WERI-Rb-1 (cell line): Measurements from ENCODE around the gene TMPRSS13.

ENCODE experiments used
- DNase-seq: peaks from one replicate; pipeline ENCODE4 v3.0.0-alpha.2; 2020
- H3K27ac ChIP-seq: fragments of 250-450 bp; sonication (Bioruptor Pico); 2 replicates; pipeline ENCODE4 v1.5.1; 2020; ENCODE audit warnings: mild to moderate bottlenecking, moderate library complexity
- H3K27me3 ChIP-seq: fragments of 250-450 bp; sonication (Bioruptor Pico); 2 replicates; pipeline ENCODE4 v1.5.1; 2021; ENCODE audit warnings: mild to moderate bottlenecking, low read depth, moderate library complexity; ENCODE audit not compliant: insufficient read depth, severe bottlenecking
- H3K36me3 ChIP-seq: fragments of 250-450 bp; sonication (Bioruptor Pico); 2 replicates; pipeline ENCODE4 v1.5.1; 2020; ENCODE audit warnings: mild to moderate bottlenecking, moderate library complexity
- H3K4me3 ChIP-seq: 2 replicates; pipeline ENCODE4 v1.5.1; 2011; ENCODE audit warnings: low read depth, mild to moderate bottlenecking, control low read depth, low read length
- H3K9me3 ChIP-seq: fragments of 250-450 bp; sonication (Bioruptor Pico); 2 replicates; pipeline ENCODE4 v1.5.1; 2021; ENCODE audit warnings: mild to moderate bottlenecking, moderate library complexity; ENCODE audit not compliant: severe bottlenecking
- CTCF ChIP-seq: IDR thresholded peaks from 2 replicates; pipeline ENCODE4 v1.5.1; 2011; ENCODE audit warnings: low read depth, mild to moderate bottlenecking, control low read depth, inconsistent platforms, low read length

Gene TMPRSS13

DNA sequence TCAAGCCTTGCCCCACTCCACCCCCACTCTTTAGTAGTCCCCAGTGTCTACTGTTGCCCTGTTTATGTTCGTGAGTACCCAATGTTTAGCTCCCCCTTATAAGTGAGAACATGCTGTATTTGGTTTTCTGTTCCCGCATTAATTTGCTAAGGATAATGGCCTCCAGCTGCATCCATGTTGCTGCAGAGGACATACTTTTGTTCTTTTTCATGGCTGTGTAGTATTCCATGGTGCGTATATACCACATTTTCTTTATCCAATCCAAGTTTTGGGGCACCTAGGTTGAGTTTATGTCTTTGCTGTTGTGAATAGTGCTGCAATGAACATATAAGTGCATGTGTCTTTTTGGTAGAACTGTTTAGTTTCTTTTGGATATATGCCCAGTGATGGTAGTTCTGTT is 36.6 kb downstream of the TMPRSS13 start:
- Histone ChIP-seq H3K9me3 (peaks cover 2% of the 10 kb centered on the region), H3K4me3 (no peak overlapping the region), H3K27me3 (no peaks in the 10 kb centered on the region), H3K27ac (no peak overlapping the region), H3K36me3 (no peaks in the 10 kb centered on the region)
- DNase-seq = no peak
- no peak for TF ChIP-seq CTCF

DNA sequence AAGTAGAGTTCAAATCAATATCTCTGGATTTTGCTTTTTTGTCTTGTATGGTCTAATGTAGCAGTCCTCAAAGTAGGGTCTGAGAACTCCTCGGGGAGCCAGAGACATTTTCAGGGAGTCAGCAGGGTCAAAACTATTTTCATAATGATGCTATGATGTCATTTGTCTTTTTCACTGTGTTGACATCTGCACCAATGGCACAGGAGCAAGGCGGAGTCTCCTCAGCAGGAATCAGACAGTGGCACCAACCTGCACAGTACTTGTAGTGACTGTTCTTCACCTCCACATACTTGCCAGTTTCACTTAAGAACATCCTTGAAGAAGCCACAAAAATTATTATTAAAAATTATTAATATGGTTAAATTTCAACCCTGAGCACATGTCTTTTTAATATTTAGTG is 37.8 kb downstream of the TMPRSS13 start:
- Histone ChIP-seq H3K4me3 (no peak overlapping the region), H3K9me3 (peaks cover 2% of the 10 kb centered on the region), H3K36me3 (no peaks in the 10 kb centered on the region), H3K27me3 (no peaks in the 10 kb centered on the region), H3K27ac (no peak overlapping the region)
- no peak for TF ChIP-seq CTCF
- DNase-seq = no peak

DNA sequence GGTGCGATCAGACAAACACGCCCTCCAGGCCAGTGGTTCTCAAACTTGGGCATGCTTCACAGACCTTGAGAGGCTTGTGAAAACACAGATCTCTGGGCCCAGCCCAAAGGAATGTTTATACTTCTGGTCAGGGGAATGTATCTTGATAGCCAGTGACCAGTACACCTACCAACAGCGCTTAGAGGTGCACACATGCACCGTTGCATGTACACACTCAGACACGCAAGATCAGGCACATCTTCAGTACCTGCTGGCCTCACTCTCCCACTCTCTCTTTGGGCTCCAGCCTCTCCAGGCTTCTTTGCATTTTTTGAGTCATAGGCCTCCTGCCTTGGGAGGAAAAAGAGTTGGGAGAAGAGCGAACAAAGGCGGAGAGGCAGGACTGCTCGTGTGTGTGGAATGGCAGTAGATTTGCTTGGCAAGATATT is 41.0 kb downstream of the TMPRSS13 start:
- TF ChIP-seq CTCF = no peak
- no peak for DNase-seq
- Histone ChIP-seq H3K9me3 (peaks cover 2% of the 10 kb centered on the region), H3K4me3 (no peak overlapping the region), H3K27me3 (no peaks in the 10 kb centered on the region), H3K27ac (no peak overlapping the region), H3K36me3 (no peaks in the 10 kb centered on the region)

GRCh38 chr11:117887431-117888138 is 41.6 kb downstream of the TMPRSS13 start:
- no peak for TF ChIP-seq CTCF
- Histone ChIP-seq H3K9me3 (peaks cover 2% of the 10 kb centered on the region), H3K36me3 (no peaks in the 10 kb centered on the region), H3K27me3 (no peaks in the 10 kb centered on the region), H3K4me3 (no peak overlapping the region), H3K27ac (no peak overlapping the region)
- no peak for DNase-seq

DNA sequence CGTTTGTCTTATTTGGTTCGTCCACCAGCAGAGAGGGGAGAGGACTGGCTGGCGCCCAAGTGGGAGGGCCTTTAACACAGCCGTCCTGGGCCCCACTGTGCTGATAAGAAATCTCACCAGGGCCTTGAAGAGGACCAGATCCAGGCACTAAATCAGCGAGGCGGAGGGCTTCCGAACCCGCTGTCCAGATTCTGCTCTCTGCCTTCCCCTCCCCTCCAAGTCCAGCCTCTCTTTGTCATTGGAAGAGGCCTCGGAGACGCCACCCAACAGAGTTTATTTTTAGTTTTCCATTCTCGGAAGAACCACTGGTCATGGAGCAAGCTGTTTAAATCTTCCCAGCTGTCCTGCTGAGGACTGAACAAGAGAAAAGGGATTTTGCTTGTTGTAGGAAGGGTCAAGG is 43.4 kb downstream of the TMPRSS13 start:
- TF ChIP-seq CTCF = no peak
- Histone ChIP-seq H3K36me3 (no peaks in the 10 kb centered on the region), H3K27me3 (no peaks in the 10 kb centered on the region), H3K4me3 (no peak overlapping the region), H3K27ac (0 out of 2 replicates have a peak overlapping the region, but pooled peaks have one; percentile 14), H3K9me3 (peaks cover 2% of the 10 kb centered on the region)
- DNase-seq = no peak

- Histone ChIP-seq H3K9me3 (no peaks in the 10 kb centered on the region), H3K27me3 (no peaks in the 10 kb centered on the region), H3K4me3 (no peak overlapping the region), H3K27ac (no peak overlapping the region), H3K36me3 (no peaks in the 10 kb centered on the region)
- DNase-seq = no peak
- no peak for TF ChIP-seq CTCF
Measured at GRCh38 chr11:117884994-117885393, 44.2 kb downstream of the TMPRSS13 start.
